OCI-LY1 (cell line): ENCODE data around the gene ZFP36L2.

Experiments used
- H2AFZ ChIP-seq: fragments of 200-600 bp; sonication (generic), shearing (Covaris generic); 2 replicates; pipeline ENCODE4 v1.6.0; 2014; ENCODE audit warnings: antibody characterized with exemption, mild to moderate bottlenecking, low read length
- H3F3A ChIP-seq: fragments of 200-600 bp; sonication (generic), shearing (Covaris generic); 2 replicates; pipeline ENCODE4 v1.6.0; 2014; ENCODE audit warnings: mild to moderate bottlenecking, antibody characterized with exemption, low read length, moderate library complexity; ENCODE audit not compliant: insufficient read depth
- H3K27ac ChIP-seq: fragments of 200-600 bp; sonication (generic); 2 replicates; pipeline ENCODE4 v1.5.1; 2014; ENCODE audit warnings: low read length, mixed run types, mild to moderate bottlenecking, low read depth; ENCODE audit not compliant: poor library complexity, severe bottlenecking
- H3K27me3 ChIP-seq: fragments of 200-600 bp; sonication (generic); 2 replicates; pipeline ENCODE4 v1.6.0; 2014; ENCODE audit warnings: antibody characterized with exemption, mild to moderate bottlenecking, low read length, moderate library complexity; ENCODE audit not compliant: insufficient read depth
- H3K36me3 ChIP-seq: fragments of 200-600 bp; sonication (generic); 2 replicates; pipeline ENCODE4 v1.6.1; 2014; ENCODE audit warnings: mild to moderate bottlenecking, antibody characterized with exemption, low read length, moderate library complexity, mixed read lengths; ENCODE audit not compliant: insufficient read depth
- H3K4me1 ChIP-seq: fragments of 200-600 bp; sonication (generic); 2 replicates; pipeline ENCODE4 v1.5.1; 2014; ENCODE audit warnings: mild to moderate bottlenecking, low read length, moderate library complexity; ENCODE audit not compliant: insufficient read depth, severe bottlenecking
- H3K4me2 ChIP-seq: fragments of 200-600 bp; sonication (generic), shearing (Covaris generic); 2 replicates; pipeline ENCODE4 v1.6.1; 2014; ENCODE audit warnings: low read length
- H3K4me3 ChIP-seq: fragments of 200-600 bp; sonication (generic); 2 replicates; pipeline ENCODE4 v1.5.1; 2014; ENCODE audit warnings: low read length, low read depth, mild to moderate bottlenecking, mixed read lengths; ENCODE audit not compliant: poor library complexity, severe bottlenecking
- H3K79me2 ChIP-seq: fragments of 200-600 bp; shearing (Covaris generic); 2 replicates; pipeline ENCODE4 v1.6.1; 2016; ENCODE audit warnings: mixed run types, low read length, mixed read lengths; ENCODE audit not compliant: insufficient read depth
- H3K9ac ChIP-seq: fragments of 200-600 bp; sonication (generic), shearing (Covaris generic); 2 replicates; pipeline ENCODE4 v1.6.1; 2014; ENCODE audit warnings: mild to moderate bottlenecking, low read length, mixed read lengths
- H3K9me2 ChIP-seq: fragments of 200-600 bp; sonication (generic), shearing (Covaris generic); 2 replicates; pipeline ENCODE4 v1.6.1; 2014; ENCODE audit warnings: low read depth, mild to moderate bottlenecking, low read length, mixed read lengths
- H3K9me3 ChIP-seq: fragments of 200-600 bp; shearing (Covaris generic); 2 replicates; pipeline ENCODE4 v1.6.1; 2014; ENCODE audit warnings: low read length, mixed read lengths
- H4K20me1 ChIP-seq: fragments of 200-600 bp; sonication (generic), shearing (Covaris generic); 2 replicates; pipeline ENCODE4 v1.6.0; 2016; ENCODE audit warnings: mild to moderate bottlenecking, low read length; ENCODE audit not compliant: insufficient read depth
- EZH2 ChIP-seq: fragments of 200-600 bp; sonication (generic), shearing (Covaris generic); IDR thresholded peaks from 2 replicates; pipeline ENCODE4 v1.8.0; 2017; ENCODE audit warnings: borderline replicate concordance, mixed run types, mild to moderate bottlenecking, antibody characterized with exemption, low read length, moderate library complexity, mixed read lengths
- TF ChIP-seq, protein P1 (sequence below): fragments of 200-600 bp; sonication (generic), shearing (Covaris generic); IDR thresholded peaks from 2 replicates; pipeline ENCODE4 v1.5.1; 2017; ENCODE audit warnings: mild to moderate bottlenecking, antibody characterized with exemption, low read length, moderate library complexity, mixed read lengths

Gene ZFP36L2

DNA sequence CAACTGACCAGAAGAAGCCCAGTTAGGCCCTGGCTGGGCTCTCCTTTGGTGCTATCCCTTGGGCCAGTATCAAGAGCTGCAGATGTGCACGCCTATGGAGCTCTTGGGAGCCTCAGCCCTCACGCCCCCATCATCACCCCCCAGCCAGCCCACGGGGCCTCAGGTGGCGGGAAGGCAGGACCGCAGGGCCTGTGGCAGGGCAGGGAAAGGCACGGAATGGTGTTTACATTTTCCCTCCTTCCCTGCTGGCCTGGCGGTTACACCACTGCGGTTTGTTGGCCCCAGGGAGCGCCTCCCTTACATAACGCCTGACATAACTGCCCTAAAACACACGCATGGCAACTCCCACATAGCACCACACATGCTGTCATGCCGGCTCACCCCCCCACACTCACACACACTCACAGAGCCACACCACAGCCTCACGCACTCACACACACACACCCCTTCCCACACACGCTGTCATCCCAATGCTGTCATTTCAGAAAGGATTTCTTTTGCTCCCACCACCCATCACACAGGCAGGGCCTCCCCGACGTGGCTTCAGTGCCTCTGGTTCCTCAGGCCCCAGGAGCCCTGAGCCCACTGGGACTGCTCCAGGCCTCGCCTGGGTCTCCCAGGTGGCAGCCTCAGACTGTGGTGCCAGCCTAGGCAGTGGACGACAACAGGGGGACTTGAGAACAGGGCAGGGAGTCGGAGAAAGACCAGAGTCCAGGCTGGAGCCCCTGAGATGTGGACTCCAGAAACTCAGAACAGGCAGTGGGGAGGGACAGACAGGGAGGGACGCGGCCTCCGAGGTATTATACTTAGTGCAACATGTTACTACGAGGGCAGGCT lies 15.7 kb downstream of the ZFP36L2 start:
- H3K27ac ChIP-seq, result no peak overlapping the region
- TF ChIP-seq, protein P1, sequence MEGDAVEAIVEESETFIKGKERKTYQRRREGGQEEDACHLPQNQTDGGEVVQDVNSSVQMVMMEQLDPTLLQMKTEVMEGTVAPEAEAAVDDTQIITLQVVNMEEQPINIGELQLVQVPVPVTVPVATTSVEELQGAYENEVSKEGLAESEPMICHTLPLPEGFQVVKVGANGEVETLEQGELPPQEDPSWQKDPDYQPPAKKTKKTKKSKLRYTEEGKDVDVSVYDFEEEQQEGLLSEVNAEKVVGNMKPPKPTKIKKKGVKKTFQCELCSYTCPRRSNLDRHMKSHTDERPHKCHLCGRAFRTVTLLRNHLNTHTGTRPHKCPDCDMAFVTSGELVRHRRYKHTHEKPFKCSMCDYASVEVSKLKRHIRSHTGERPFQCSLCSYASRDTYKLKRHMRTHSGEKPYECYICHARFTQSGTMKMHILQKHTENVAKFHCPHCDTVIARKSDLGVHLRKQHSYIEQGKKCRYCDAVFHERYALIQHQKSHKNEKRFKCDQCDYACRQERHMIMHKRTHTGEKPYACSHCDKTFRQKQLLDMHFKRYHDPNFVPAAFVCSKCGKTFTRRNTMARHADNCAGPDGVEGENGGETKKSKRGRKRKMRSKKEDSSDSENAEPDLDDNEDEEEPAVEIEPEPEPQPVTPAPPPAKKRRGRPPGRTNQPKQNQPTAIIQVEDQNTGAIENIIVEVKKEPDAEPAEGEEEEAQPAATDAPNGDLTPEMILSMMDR, result no peak
- no peak for TF ChIP-seq EZH2
- no peak overlapping the region for H3K9ac ChIP-seq
- no peaks in the 10 kb centered on the region for H4K20me1 ChIP-seq
- no peaks in the 10 kb centered on the region for H3K36me3 ChIP-seq
- no peaks in the 10 kb centered on the region for H3K9me2 ChIP-seq
- H3K4me2 ChIP-seq, result no peak overlapping the region
- no peaks in the 10 kb centered on the region for H3K9me3 ChIP-seq
- H2AFZ ChIP-seq, result no peak overlapping the region
- no peaks in the 10 kb centered on the region for H3K27me3 ChIP-seq
- H3F3A ChIP-seq, result no peaks in the 10 kb centered on the region
- no peaks in the 10 kb centered on the region for H3K4me1 ChIP-seq
- no peaks in the 10 kb centered on the region for H3K79me2 ChIP-seq
- no peak overlapping the region for H3K4me3 ChIP-seq

DNA sequence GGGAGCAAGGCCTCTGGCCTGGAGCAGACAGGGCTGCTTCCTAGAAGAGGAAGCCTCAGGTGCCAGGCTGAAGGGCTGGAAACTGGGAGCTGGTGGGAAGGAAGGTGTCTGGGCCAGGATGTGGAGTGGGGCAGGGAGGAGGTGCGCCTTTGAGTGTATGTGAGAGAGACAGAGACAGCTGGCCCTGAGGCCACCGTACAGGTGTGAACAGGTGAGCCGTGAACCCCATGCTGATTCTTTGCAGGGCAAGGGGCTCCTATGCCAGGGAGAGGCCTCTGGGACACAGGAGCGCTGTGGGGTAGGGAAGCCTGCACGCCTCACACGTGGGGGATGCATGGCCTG lies 16.3 kb downstream of the ZFP36L2 start:
- H3K4me3 ChIP-seq, result no peak overlapping the region
- no peaks in the 10 kb centered on the region for H3K27me3 ChIP-seq
- no peaks in the 10 kb centered on the region for H3K9me3 ChIP-seq
- no peak overlapping the region for H2AFZ ChIP-seq
- H3K9ac ChIP-seq, result no peak overlapping the region
- H3K9me2 ChIP-seq, result no peaks in the 10 kb centered on the region
- no peaks in the 10 kb centered on the region for H3K4me1 ChIP-seq
- no peaks in the 10 kb centered on the region for H3K36me3 ChIP-seq
- H4K20me1 ChIP-seq, result no peaks in the 10 kb centered on the region
- TF ChIP-seq, protein P1, result no peak
- no peaks in the 10 kb centered on the region for H3K79me2 ChIP-seq
- no peak overlapping the region for H3K27ac ChIP-seq
- no peaks in the 10 kb centered on the region for H3F3A ChIP-seq
- no peak overlapping the region for H3K4me2 ChIP-seq

DNA sequence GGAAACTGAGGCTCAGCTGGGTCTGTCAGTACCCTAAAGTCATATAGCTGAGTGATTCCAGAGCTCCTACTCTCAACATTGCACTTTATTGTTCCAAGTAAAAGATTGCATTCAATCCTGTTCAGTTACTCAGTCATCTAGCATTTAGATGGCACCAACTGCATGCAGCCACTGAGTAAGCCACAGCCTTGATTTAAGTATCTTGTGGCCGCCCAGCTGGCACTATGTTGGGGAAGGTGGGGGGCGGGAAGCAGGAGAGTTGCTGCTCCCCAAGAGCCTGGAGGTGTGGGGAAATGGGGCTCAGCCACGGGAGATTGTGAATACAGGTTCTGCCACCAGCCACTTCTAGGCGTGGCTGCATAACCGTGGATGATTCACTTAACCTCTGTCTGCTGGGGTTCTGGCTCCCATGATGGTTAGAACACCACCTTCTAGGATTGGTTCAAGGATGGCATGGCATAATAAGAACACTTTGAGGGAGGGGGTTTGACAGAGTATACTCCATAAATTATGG lies 17.1 kb downstream of the ZFP36L2 start:
- TF ChIP-seq, protein P1, result no peak
- no peak for TF ChIP-seq EZH2
- no peaks in the 10 kb centered on the region for H3K9me2 ChIP-seq
- H3K9me3 ChIP-seq, result no peaks in the 10 kb centered on the region
- H3F3A ChIP-seq, result no peaks in the 10 kb centered on the region
- H3K27me3 ChIP-seq, result no peaks in the 10 kb centered on the region
- no peak overlapping the region for H3K9ac ChIP-seq
- H4K20me1 ChIP-seq, result no peaks in the 10 kb centered on the region
- no peak overlapping the region for H3K4me3 ChIP-seq
- H3K79me2 ChIP-seq, result no peaks in the 10 kb centered on the region
- H3K27ac ChIP-seq, result no peak overlapping the region
- H3K4me1 ChIP-seq, result no peaks in the 10 kb centered on the region
- H3K4me2 ChIP-seq, result no peak overlapping the region
- no peaks in the 10 kb centered on the region for H3K36me3 ChIP-seq
- H2AFZ ChIP-seq, result no peak overlapping the region
